T-helper 1 cell treated with Interleukin-12 subunit alpha and Interleukin-12 subunit beta and Interleukin-4 antibody, amounts not matched to agents 30 μg/mL and 1 μg/mL, for 36 hours (primary cell): ENCODE measurements around the gene AFF3.

Source experiments
- H3K27ac Mint-ChIP-seq: one replicate; pipeline ENCODE4 v1.8.0; 2021; ENCODE audit warnings: mild to moderate bottlenecking, mixed read lengths
- H3K27me3 Mint-ChIP-seq: one replicate; pipeline ENCODE4 v1.8.0; 2021; ENCODE audit warnings: low read depth, mixed read lengths
- H3K36me3 Mint-ChIP-seq: one replicate; pipeline ENCODE4 v1.8.0; 2021; ENCODE audit warnings: low read depth, mixed read lengths
- H3K4me1 Mint-ChIP-seq: one replicate; pipeline ENCODE4 v1.8.0; 2021; ENCODE audit warnings: low read depth, mixed read lengths
- H3K4me3 Mint-ChIP-seq: one replicate; pipeline ENCODE4 v1.8.0; 2021; ENCODE audit warnings: mild to moderate bottlenecking, moderate library complexity, mixed read lengths
- H3K9me3 Mint-ChIP-seq: one replicate; pipeline ENCODE4 v1.8.0; 2021; ENCODE audit warnings: mixed read lengths

The AFF3 gene, protein sequence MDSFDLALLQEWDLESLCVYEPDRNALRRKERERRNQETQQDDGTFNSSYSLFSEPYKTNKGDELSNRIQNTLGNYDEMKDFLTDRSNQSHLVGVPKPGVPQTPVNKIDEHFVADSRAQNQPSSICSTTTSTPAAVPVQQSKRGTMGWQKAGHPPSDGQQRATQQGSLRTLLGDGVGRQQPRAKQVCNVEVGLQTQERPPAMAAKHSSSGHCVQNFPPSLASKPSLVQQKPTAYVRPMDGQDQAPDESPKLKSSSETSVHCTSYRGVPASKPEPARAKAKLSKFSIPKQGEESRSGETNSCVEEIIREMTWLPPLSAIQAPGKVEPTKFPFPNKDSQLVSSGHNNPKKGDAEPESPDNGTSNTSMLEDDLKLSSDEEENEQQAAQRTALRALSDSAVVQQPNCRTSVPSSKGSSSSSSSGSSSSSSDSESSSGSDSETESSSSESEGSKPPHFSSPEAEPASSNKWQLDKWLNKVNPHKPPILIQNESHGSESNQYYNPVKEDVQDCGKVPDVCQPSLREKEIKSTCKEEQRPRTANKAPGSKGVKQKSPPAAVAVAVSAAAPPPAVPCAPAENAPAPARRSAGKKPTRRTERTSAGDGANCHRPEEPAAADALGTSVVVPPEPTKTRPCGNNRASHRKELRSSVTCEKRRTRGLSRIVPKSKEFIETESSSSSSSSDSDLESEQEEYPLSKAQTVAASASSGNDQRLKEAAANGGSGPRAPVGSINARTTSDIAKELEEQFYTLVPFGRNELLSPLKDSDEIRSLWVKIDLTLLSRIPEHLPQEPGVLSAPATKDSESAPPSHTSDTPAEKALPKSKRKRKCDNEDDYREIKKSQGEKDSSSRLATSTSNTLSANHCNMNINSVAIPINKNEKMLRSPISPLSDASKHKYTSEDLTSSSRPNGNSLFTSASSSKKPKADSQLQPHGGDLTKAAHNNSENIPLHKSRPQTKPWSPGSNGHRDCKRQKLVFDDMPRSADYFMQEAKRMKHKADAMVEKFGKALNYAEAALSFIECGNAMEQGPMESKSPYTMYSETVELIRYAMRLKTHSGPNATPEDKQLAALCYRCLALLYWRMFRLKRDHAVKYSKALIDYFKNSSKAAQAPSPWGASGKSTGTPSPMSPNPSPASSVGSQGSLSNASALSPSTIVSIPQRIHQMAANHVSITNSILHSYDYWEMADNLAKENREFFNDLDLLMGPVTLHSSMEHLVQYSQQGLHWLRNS (N-terminal part only)

DNA sequence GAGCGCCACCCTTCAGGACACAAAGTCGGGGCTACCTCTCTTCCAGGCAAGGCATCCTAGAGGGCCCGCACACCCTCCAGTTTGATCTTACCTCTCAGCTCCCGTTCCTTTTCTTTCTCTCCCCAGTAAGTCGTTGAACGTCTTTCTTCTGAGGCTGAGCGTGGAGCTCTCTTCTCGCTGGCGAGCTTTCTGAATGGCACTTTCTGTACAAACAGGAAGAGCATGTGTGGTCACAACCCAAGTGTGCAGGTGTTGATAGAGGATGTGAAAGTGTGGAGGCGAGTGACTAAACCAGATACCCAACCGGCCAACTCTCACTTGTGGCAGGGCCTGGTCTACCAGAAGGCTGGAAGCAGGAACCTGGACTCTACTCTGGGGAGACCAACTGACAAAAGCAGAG lies at the start of gene AFF3:
Gene AFF3 (minus strand): TSS at position 198 of the 400 bp plus-strand sequence. CDS start 38,136 bp downstream, outside the sequence.
- H3K4me1 Mint-ChIP-seq, result peaks cover 20% of the 10 kb centered on the region
- no peaks in the 10 kb centered on the region for H3K36me3 Mint-ChIP-seq
- H3K27ac Mint-ChIP-seq, result peak within 1 kb of the TSS; percentile 58
- peaks cover 40% of the 10 kb centered on the region for H3K27me3 Mint-ChIP-seq
- H3K4me3 Mint-ChIP-seq, result peak within 1 kb of the TSS; percentile 46
- peaks cover 8% of the 10 kb centered on the region for H3K9me3 Mint-ChIP-seq

DNA sequence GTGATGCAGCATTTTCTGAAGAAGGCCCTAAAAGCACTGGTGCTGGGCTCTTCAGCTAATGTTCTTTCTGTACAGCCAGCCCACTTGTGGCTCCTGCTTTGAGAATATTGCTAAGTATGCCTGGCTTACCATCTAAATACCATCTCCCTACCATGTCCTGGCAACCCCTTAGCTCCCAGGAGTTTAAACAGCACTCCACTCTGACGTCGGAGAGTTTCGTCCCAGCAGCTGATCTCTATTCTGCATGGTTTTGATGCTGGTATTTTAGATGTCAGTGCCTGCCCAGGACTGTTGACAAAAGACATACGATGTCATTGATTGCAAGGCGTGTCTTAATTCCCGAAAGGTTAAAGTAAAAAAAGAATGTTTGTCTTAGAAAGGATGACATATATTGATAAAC lies 47.0 kb upstream of the AFF3 start:
- peaks cover 7% of the 10 kb centered on the region for H3K27me3 Mint-ChIP-seq
- H3K36me3 Mint-ChIP-seq, result no peaks in the 10 kb centered on the region
- H3K4me1 Mint-ChIP-seq, result no peaks in the 10 kb centered on the region
- no peaks in the 10 kb centered on the region for H3K9me3 Mint-ChIP-seq
- no peak overlapping the region for H3K4me3 Mint-ChIP-seq
- H3K27ac Mint-ChIP-seq, result no peak overlapping the region

DNA sequence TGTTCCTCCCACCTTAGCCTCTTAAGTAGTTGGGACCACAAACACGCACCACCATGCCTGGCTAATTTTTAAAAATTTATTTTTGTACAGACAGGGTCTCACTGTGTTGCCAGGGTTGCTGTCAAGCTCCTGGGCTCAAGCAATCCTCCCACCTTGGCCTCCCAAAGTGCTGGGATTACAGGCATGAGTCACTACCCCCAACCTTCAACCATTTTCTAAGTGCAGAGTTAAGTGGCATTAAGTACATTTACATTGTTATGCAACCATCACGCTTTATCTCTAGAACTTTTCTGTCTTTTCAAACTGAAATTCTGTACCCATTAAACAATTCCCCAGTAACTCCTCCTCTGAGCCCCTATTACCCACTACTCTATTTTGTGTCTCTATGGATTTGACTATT lies 45.9 kb upstream of the AFF3 start:
- Mint-ChIP-seq H3K4me1 (no peaks in the 10 kb centered on the region), H3K9me3 (no peaks in the 10 kb centered on the region), H3K36me3 (no peaks in the 10 kb centered on the region), H3K27me3 (no peaks in the 10 kb centered on the region), H3K4me3 (no peak overlapping the region), H3K27ac (no peak overlapping the region)

DNA sequence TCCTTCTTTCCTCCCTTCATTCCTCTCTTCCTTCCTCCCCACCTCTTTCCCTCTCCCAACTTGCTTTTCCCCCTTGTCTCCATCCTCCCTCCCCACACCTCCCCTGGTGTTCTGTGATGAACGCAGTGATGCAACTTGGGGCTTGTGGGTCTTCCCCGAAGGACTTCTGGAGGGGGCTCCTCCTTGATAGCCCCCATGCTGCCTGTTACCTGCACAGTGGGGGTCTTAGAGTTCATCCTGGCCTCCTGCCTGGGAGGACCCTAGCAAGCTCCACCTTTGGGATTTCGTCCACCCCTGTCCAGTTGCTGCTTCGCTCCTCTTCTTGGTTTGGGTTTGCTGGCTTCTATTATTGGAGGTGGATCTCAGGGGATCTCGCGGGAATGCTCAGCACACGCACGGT lies 43.7 kb upstream of the AFF3 start:
- Mint-ChIP-seq H3K36me3 (no peaks in the 10 kb centered on the region), H3K4me3 (no peak overlapping the region), H3K9me3 (no peaks in the 10 kb centered on the region), H3K27me3 (no peaks in the 10 kb centered on the region), H3K27ac (no peak overlapping the region), H3K4me1 (no peaks in the 10 kb centered on the region)

DNA sequence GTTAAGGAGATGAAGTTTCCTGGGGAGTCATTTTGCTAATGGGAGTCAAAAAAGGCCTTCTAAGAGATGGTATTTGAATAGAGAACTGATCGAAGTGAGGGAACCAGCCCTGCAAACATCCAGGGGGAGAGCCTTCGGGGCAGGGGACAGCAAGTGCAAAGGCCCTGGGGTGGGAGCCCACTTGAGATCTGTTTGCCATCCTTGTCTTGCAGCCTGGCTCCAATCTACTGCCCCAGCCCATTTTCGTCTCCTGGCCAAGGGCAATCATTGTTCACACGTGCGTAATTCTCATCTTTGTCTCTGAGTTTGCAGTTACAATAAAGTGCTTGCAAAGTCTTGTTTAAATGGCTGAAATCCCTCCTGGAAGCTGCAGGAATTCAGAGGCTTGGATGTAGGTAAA lies 43.1 kb upstream of the AFF3 start:
- H3K4me3 Mint-ChIP-seq, result no peak overlapping the region
- H3K27me3 Mint-ChIP-seq, result no peaks in the 10 kb centered on the region
- no peaks in the 10 kb centered on the region for H3K4me1 Mint-ChIP-seq
- H3K9me3 Mint-ChIP-seq, result no peaks in the 10 kb centered on the region
- H3K27ac Mint-ChIP-seq, result no peak overlapping the region
- no peaks in the 10 kb centered on the region for H3K36me3 Mint-ChIP-seq

DNA sequence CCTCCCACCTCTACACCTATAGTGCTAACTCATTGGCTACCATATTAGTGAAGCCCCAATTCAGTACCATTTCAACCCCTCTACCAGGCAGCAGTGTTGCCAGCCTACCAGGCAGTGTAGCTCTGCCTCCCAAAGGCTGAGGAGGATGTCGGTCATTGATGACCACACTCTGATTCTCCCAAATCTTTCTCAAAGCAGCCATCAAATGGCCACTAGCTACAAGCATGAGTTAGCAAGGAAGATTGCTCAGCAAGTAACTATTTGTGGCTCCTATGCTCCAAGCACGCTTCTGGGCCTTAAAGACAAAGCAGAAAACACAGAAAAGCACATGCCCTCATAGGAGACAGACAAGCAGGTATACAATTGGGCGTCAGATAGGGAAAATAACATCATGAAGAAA lies 42.7 kb upstream of the AFF3 start:
- Mint-ChIP-seq H3K36me3 (no peaks in the 10 kb centered on the region), H3K4me3 (no peak overlapping the region), H3K9me3 (no peaks in the 10 kb centered on the region), H3K27me3 (no peaks in the 10 kb centered on the region), H3K4me1 (no peaks in the 10 kb centered on the region), H3K27ac (no peak overlapping the region)

DNA sequence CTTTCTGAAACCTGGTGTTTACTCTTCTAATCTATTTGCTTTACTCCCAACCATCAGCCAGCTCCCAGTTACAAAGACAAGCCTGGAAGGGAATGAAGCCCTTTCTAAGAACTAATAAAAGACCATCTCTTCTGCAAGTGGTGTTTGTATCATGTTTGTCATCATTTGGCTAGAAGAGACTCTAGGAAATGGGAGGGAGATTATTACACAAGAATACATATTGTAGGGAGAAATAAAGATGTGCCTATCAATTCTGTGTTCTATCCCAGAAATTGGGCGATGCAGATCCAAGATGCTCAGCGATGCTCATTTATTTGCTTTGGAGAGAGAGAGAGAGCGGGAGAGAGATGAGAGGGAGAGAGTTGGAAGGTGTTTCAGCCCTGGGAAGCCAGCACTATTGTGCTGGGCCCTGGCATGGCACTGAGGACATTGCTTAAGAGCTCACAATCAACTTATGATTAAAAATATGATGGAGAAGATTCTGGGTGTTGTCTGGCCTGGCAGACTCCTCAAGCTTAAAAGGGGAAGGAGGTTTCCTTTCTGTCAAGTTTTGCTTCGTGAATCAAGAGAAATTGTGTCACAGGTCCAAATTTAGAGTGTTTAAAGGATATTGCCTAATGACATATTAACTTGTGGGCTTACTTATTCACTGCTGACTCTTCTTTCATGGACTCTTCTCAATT lies 41.8 kb upstream of the AFF3 start:
- Mint-ChIP-seq H3K4me3 (no peak overlapping the region), H3K27ac (no peak overlapping the region), H3K27me3 (no peaks in the 10 kb centered on the region), H3K9me3 (no peaks in the 10 kb centered on the region), H3K4me1 (no peaks in the 10 kb centered on the region), H3K36me3 (no peaks in the 10 kb centered on the region)

DNA sequence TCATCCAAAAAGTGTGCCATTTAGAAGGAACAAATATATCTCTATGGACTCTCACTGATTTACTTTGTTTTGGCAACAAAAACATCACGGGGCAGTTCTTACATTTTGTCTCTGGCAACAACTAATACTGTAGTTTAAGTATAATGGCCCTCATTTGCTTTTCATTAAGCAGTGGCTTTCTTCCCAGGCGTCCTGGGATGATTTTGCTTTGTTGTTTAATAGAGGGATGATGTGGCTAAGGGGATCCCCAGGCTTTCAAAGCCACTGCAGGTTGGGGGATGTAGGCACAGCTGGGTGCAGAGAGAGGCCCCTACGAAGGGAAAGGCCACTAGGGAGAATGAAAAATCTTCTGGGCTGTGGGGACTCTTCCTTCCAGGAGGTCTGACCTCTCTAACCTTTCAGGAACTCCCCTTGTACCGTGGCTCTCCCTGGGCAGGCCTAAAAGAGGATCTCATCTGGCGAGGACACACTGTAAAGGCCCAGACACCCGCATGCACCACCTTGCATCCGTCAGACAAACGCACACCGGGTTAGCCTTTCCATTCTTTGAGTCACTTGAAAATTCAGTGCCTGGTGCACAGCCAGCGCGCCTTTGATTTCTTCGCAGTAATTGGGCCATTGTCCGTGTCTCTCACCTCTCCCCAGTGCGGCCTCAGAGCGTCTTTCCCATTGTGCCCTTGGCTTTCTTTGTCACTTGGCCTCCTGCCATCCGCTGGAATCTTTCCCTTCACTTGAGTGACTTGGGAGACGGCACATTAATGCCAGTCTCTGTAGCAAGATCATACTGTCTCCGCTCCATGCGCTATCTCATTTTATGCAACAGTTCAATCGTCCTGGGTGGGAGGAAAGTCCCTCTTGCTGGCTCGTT lies 40.3 kb upstream of the AFF3 start:
- no peaks in the 10 kb centered on the region for H3K9me3 Mint-ChIP-seq
- no peaks in the 10 kb centered on the region for H3K36me3 Mint-ChIP-seq
- no peak overlapping the region for H3K27ac Mint-ChIP-seq
- no peaks in the 10 kb centered on the region for H3K27me3 Mint-ChIP-seq
- H3K4me3 Mint-ChIP-seq, result no peak overlapping the region
- H3K4me1 Mint-ChIP-seq, result no peaks in the 10 kb centered on the region

DNA sequence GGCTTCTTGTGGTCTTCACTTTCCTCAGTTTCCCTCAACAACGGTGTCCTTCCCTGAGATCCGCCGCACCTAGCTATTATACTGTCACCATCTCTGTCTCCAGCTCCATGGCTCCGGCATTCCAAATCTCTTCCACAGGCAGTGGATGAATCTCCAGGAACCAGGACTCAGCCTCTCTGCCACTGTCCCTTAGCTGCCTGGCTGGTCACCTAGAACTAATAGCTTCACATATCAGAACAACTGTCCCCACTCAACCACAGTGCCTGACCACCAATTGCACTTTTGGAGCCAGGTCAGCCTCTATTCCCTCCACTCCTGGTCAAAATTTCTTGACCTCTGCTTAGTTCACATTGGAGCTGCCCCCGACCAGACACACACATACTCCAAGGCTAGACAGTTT lies 38.1 kb upstream of the AFF3 start:
- no peaks in the 10 kb centered on the region for H3K27me3 Mint-ChIP-seq
- no peaks in the 10 kb centered on the region for H3K36me3 Mint-ChIP-seq
- no peaks in the 10 kb centered on the region for H3K9me3 Mint-ChIP-seq
- H3K4me1 Mint-ChIP-seq, result no peaks in the 10 kb centered on the region
- no peak overlapping the region for H3K27ac Mint-ChIP-seq
- no peak overlapping the region for H3K4me3 Mint-ChIP-seq

DNA sequence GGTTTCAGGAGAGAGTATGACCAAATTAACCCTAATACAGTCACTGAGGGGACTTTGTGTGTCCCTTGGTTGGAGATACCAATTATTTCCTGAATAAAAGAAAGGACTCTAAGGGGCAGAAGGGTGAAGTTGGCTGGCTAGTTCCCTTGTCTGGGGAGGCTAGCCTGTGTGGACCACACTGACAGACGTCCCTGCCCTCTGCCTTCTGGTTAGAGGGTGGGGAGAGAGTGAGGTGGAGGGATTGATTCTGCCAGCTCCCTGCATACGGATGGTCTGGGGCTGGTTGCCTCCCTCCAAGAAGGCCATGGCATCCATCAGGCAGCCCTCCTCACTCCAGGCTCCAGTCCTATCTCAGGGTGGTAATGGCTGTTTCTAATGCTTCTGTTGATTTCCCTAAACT lies 37.4 kb upstream of the AFF3 start:
- Mint-ChIP-seq H3K27ac (no peak overlapping the region), H3K4me3 (no peak overlapping the region), H3K4me1 (no peaks in the 10 kb centered on the region), H3K36me3 (no peaks in the 10 kb centered on the region), H3K9me3 (no peaks in the 10 kb centered on the region), H3K27me3 (no peaks in the 10 kb centered on the region)

DNA sequence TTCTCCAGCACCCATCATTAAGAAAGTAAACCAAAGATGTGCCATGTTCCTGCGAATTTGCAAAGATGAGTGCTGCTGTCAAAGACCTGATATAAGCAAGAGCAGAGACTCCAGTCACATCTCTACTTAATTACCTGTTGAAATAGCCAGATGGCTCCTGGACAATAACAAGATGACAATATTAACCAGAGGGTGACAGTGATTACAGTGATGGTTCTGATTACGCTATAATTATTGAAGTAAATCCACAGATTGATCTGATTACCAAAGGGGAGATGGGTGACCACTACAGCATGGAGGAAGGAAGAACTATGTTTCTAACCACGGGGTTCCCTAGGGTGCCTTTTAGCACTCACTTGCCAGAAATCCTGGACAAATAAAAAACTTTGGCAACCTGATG lies 36.5 kb upstream of the AFF3 start:
- no peak overlapping the region for H3K27ac Mint-ChIP-seq
- no peak overlapping the region for H3K4me3 Mint-ChIP-seq
- no peaks in the 10 kb centered on the region for H3K36me3 Mint-ChIP-seq
- H3K27me3 Mint-ChIP-seq, result no peaks in the 10 kb centered on the region
- no peaks in the 10 kb centered on the region for H3K4me1 Mint-ChIP-seq
- H3K9me3 Mint-ChIP-seq, result no peaks in the 10 kb centered on the region

DNA sequence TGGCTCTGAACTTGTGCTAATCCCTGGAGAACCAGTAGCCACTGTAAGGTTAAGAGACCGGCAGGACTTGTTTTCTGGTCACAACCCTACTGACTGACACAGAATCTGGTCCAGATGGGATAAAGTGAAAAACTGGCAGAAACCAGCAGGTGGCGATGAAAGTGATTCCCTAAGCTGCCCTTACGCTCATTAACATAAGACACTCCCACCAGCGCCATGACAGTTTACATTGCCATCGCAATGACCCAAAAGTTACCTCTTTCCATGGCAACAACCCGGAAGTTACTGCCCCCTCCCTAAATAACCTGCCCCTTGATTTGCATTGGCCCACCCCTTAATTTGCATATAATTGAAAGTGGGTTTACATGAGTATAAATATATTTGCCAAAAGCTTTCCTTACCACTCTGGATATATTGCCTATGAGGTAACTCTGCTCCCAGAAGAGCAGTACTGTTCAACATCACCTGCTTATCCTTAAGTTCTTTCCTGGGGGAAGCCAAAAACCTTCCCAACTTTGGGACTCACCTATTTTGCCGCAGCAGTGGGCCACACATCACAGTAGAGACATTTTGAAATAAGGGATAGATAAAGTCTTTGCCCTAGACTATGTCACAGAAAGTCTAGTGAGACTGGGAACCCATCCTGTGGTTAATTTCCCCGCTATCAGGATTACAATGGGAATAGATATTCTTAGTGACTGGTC lies 35.8 kb upstream of the AFF3 start:
- H3K27ac Mint-ChIP-seq, result no peak overlapping the region
- no peaks in the 10 kb centered on the region for H3K36me3 Mint-ChIP-seq
- H3K9me3 Mint-ChIP-seq, result no peaks in the 10 kb centered on the region
- H3K4me1 Mint-ChIP-seq, result no peaks in the 10 kb centered on the region
- H3K27me3 Mint-ChIP-seq, result no peaks in the 10 kb centered on the region
- H3K4me3 Mint-ChIP-seq, result no peak overlapping the region

DNA sequence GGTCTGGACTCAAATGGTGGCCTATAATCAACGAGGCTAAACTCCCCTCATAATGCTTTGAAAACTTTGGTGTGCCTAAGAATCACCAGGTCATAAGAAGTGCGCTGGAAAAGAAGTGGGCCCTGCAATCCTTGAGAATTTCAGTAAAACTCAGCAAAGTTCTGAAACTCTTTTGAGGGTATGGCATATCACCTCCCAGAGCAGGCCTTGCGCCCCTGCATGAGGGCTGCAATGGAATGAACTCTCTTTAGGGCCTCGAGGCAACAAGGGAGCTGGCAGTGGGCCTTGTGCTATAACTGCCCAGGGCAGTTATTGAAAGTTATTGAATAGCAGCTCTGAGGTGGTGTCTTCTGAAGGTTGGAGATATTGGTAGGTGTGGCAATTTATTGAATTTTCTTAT lies 34.5 kb upstream of the AFF3 start:
- Mint-ChIP-seq H3K9me3 (no peaks in the 10 kb centered on the region), H3K27me3 (no peaks in the 10 kb centered on the region), H3K27ac (no peak overlapping the region), H3K4me3 (no peak overlapping the region), H3K4me1 (no peaks in the 10 kb centered on the region), H3K36me3 (no peaks in the 10 kb centered on the region)
